Measurements from ENCODE around the gene PLEKHJ1.
"Not testable (repeated sequence)": the region's sequence is repeated elsewhere in the genome, so short reads cannot be mapped to it uniquely, and the experiment has no call there.

The PLEKHJ1 gene

GRCh38 chr19:2221250-2221831, 14.8 kb downstream of the PLEKHJ1 start:
- DNase-seq (ENCODE audit: low read depth, low spot score), result no peak

GRCh38 chr19:2219726-2220125, 16.4 kb downstream of the PLEKHJ1 start:
- no peak for DNase-seq (ENCODE audit: low read depth, low spot score)

- no peak for DNase-seq (ENCODE audit: low read depth, low spot score)
Measured at GRCh38 chr19:2217591-2217990, 18.5 kb downstream of the PLEKHJ1 start.

- DNase-seq (ENCODE audit: low read depth, low spot score), result no peak
Measured at GRCh38 chr19:2216361-2217225, 19.5 kb downstream of the PLEKHJ1 start.

- no peak for DNase-seq (ENCODE audit: low read depth, low spot score)
Measured at GRCh38 chr19:2215281-2215751, 20.8 kb downstream of the PLEKHJ1 start.

- no peak for DNase-seq (ENCODE audit: low read depth, low spot score)
Measured at GRCh38 chr19:2214251-2214650, 21.9 kb downstream of the PLEKHJ1 start.

- no peak for DNase-seq (ENCODE audit: low read depth, low spot score)
Measured at GRCh38 chr19:2213799-2214198, 22.3 kb downstream of the PLEKHJ1 start.

GRCh38 chr19:2212861-2213711, 23.0 kb downstream of the PLEKHJ1 start:
- DNase-seq (ENCODE audit: low read depth, low spot score), result no peak

GRCh38 chr19:2210987-2211740, 25.0 kb downstream of the PLEKHJ1 start:
- no peak for DNase-seq (ENCODE audit: low read depth, low spot score)

- no peak for DNase-seq (ENCODE audit: low read depth, low spot score)
Measured at GRCh38 chr19:2210206-2210605, 25.9 kb downstream of the PLEKHJ1 start.

GRCh38 chr19:2209408-2209807, 26.7 kb downstream of the PLEKHJ1 start:
- no peak for DNase-seq (ENCODE audit: low read depth, low spot score)

- DNase-seq (ENCODE audit: low read depth, low spot score), result no peak
Measured at GRCh38 chr19:2208975-2209374, 27.2 kb downstream of the PLEKHJ1 start.

- no peak for DNase-seq (ENCODE audit: low read depth, low spot score)
Measured at GRCh38 chr19:2207991-2208860, 27.9 kb downstream of the PLEKHJ1 start.

- DNase-seq (ENCODE audit: low read depth, low spot score), result no peak
Measured at GRCh38 chr19:2207008-2207407, 29.1 kb downstream of the PLEKHJ1 start.

- no peak for DNase-seq (ENCODE audit: low read depth, low spot score)
Measured at GRCh38 chr19:2202366-2202765, 33.8 kb downstream of the PLEKHJ1 start.

- DNase-seq (ENCODE audit: low read depth, low spot score), result no peak
Measured at GRCh38 chr19:2201473-2202148, 34.5 kb downstream of the PLEKHJ1 start.

GRCh38 chr19:2200624-2201294, 35.4 kb downstream of the PLEKHJ1 start:
- not testable (repeated sequence) for DNase-seq (ENCODE audit: low read depth, low spot score)

- DNase-seq (ENCODE audit: low read depth, low spot score), result no peak
Measured at GRCh38 chr19:2199861-2200623, 36.1 kb downstream of the PLEKHJ1 start.

GRCh38 chr19:2199215-2199614, 36.9 kb downstream of the PLEKHJ1 start:
- no peak for DNase-seq (ENCODE audit: low read depth, low spot score)

Data from activated naive CD8-positive, alpha-beta T cell treated with anti-CD3 and anti-CD28 coated beads, Interleukin-2, amount 50 U/mL, for 16 hours (primary cell).